Measurements from ENCODE around the gene PLSCR1.
"Not testable (repeated sequence)": the region's sequence is repeated elsewhere in the genome, so short reads cannot be mapped to it uniquely, and the experiment has no call there.

The PLSCR1 gene

GRCh38 chr3:146511402-146512134 is 32.8 kb downstream of the PLSCR1 start:
- ATAC-seq, result no peak

GRCh38 chr3:146507331-146508120 is 36.9 kb downstream of the PLSCR1 start:
- ATAC-seq, result no peak

- no peak for ATAC-seq
Measured at GRCh38 chr3:146505516-146505915, 38.9 kb downstream of the PLSCR1 start.

GRCh38 chr3:146504498-146505197 is 39.8 kb downstream of the PLSCR1 start:
- ATAC-seq, result no peak

- peak; percentile 48 to 74 for ATAC-seq
Measured at GRCh38 chr3:146503461-146504202, 40.8 kb downstream of the PLSCR1 start.

- ATAC-seq, result no peak
Measured at GRCh38 chr3:146502887-146503460, 41.4 kb downstream of the PLSCR1 start.

- peak in 1 of 2 donors; percentile 34 for ATAC-seq
Measured at GRCh38 chr3:146501752-146502151, 42.7 kb downstream of the PLSCR1 start.

- ATAC-seq, result no peak
Measured at GRCh38 chr3:146499701-146500100, 44.7 kb downstream of the PLSCR1 start.

- no peak for ATAC-seq
Measured at GRCh38 chr3:146498002-146498736, 46.2 kb downstream of the PLSCR1 start.

GRCh38 chr3:146497145-146497843 is 47.1 kb downstream of the PLSCR1 start:
- ATAC-seq, result not testable (repeated sequence)

GRCh38 chr3:146496726-146497125 is 47.7 kb downstream of the PLSCR1 start:
- ATAC-seq, result no peak

GRCh38 chr3:146496251-146496650 is 48.2 kb downstream of the PLSCR1 start:
- ATAC-seq, result no peak

GRCh38 chr3:146493761-146494160 is 50.6 kb downstream of the PLSCR1 start:
- no peak for ATAC-seq

GRCh38 chr3:146493221-146493620 is 51.2 kb downstream of the PLSCR1 start:
- no peak for ATAC-seq

- ATAC-seq, result no peak
Measured at GRCh38 chr3:146491303-146491702, 53.1 kb downstream of the PLSCR1 start.

- no peak for ATAC-seq
Measured at GRCh38 chr3:146485297-146485696, 59.1 kb downstream of the PLSCR1 start.

- ATAC-seq, result no peak
Measured at GRCh38 chr3:146476094-146476740, 68.2 kb downstream of the PLSCR1 start.

- not testable (repeated sequence) for ATAC-seq
Measured at GRCh38 chr3:146474976-146475375, 69.4 kb downstream of the PLSCR1 start.

GRCh38 chr3:146473726-146474125 is 70.7 kb downstream of the PLSCR1 start:
- ATAC-seq, result no peak

- ATAC-seq, result no peak
Measured at GRCh38 chr3:146472611-146473010, 71.8 kb downstream of the PLSCR1 start.
